NCI-H128 (cell line): ENCODE results near the gene MT1M.
"Not testable (repeated sequence)": the region's sequence is repeated elsewhere in the genome, so short reads cannot be mapped to it uniquely, and the experiment has no call there.

ENCODE experiments used
- DNase-seq: peaks from one replicate; lab custom pipeline; 2025; ENCODE audit not compliant: unreplicated experiment; lab: John Stamatoyannopoulos, UW

The MT1M gene

DNA sequence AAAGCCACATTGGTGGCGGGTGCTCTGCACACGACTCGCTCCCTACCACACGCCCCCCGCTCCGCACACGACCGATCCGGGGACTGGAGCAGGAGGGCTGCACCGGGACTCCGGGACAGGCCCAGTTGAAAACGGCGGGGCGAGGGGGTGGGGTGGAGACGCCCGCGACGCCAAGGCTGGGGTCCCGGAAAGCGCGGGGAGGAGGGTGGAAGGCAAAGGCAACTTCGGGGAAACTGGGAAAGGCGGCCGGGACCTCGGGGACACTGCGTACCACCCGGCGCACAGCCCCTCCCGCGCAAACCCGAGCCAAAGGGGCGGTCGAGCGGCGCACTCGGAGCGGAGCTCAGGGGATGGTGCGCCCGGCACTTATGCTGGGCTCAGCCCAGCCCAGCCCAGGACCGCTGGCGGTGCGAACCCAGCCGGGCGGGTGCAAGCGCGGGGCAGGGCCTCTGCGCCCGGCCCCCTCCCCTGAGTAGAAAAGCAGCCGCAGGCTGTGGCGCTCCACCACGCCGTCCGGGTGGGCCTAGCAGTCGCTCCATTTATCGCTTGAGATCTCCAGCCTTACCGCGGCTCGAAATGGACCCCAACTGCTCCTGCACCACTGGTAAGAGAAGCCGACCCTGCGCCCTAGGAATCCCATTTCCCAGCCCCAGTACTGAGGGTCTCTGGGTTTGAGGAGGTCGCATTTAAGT is at the start of gene MT1M:
MT1M (plus strand) TSS at position 504 of the 692 bp plus-strand sequence; CDS start at position 577, 73 bp downstream.
- DNase-seq = no peak

DNA sequence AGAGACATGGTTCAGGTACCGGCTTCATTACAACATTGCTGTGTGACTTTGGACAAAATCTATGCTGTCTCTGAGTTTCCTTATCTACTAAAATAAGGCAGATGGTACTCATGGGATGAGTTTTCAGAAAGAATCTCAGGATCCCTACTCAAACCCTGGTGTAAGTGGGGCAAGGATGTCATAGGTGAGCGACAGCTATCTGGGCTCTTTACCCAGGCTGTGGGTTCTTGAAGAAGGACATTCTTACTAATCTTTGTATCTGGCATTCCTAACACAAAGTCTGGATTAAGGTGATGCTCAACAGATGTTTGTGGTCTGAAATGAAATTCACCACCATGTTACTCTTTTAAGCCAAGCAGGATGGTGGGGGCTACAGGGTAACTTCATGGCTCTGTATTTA is 49.5 kb upstream of the MT1M start:
- not testable (repeated sequence) for DNase-seq

DNA sequence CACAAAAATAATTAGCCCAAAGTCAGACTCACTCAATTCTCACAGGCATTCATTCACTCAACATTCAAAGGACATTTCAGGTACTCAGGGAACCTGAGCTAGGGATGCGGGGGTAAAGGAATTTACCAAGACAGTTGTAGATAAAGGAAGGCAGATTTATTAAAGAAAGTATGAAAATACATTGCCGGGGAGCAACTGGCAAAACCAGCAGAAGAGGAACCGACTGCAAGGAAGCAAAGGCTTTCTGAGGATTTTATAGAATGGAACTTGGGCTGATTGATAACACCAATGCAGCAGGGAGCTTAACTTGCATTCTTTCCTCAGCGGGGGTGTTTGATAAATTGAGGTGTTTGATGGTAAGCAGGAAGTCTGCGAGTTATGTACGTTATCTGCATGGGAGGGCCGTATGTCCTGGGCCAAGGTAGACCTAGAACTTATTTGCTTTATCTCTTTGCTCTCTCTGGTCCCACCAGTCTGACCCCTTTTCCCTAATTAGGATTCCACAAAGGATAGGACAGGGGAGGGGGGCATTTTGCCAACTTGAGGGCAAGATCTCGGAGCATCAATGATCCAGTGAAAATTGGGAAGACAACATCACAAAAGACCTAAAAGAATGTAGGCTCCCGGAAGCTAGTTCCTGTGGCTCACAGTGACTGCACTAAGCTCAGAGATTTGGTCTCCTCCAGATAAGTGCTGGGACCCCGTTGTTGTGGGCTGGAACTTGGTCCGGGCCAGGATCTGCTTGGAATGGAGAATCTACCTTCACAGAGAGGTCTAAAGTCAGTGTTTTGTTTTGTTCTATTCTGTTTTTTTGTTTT is 48.9 kb upstream of the MT1M start:
- DNase-seq = no peak

DNA sequence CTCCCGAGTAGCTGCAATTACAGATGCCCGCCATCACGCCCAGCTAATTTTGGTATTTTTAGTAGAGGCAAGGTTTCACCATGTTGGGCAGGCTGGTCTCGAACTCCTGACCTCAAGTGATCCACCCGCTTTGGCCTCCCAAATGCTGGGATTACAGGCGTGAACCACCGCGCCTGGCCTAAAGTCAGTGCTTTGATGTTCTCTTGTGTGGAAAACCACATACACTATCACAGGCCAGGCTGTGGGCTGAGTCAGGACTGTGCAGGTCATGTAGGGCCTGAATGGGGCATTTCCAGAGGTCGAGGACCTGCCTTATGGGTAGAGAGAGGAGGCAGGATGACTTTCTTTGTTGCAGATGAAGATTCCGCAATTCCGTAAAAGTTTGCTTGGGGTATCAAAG is 48.2 kb upstream of the MT1M start:
- DNase-seq = no peak

DNA sequence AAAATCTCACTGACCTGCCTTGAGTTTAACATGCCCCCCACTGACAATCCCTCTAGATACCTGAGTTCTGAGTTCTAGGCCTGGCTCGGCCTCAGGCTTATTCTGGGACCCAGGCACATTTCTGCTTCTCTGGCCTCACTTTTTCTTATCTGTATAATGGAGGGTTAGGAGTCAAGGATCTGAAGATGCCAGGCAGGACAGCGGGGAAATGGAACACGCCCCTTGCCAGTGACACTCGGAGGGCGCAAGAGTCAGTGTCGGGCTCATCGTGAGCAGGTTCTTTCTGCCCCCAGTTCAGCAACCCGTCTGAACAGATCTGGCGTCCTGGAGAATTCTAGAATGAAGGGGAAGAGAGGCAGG is 43.7 kb upstream of the MT1M start:
- DNase-seq = no peak

DNA sequence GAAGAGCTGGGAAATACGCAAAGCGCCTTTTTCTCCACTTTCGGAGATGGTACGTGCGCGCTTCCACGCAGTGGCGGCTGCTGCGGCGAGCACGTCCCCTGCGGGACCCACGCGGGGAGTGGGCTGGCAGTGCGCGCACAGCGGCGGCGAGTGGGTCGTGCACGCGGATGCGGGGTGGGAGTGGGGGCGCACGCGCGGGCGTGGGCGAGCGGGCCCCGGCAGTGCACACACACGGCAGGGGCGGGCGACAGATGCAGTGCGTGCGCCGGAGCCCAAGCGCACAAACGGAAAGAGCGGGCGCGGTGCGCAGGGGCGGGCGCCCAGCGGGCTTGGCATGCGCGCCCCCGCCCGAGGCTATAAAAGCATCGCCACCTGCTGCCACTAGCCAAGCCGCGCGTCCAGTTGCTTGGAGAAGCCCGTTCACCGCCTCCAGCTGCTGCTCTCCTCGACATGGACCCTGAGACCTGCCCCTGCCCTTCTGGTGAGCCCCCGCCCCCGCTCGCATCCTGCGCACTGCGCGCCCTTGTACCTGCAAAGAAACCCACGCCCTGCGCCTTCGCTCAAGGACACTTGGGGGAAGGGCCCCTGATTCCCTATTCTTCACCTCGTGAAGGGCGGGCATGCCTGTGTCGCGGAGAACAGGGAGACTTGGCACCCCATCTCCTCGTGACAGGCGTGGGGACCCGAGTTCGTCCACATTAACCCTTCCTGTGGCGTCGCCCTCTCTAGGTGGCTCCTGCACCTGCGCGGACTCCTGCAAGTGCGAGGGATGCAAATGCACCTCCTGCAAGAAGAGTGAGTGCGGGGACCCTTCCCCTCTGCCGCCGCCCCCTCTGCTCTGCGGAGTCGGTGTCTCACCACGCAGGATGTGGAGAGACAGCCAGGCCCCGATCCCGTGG is 43.1 kb upstream of the MT1M start, which contains the start of gene MT3:
MT3 (plus strand) TSS at position 388 of the 899 bp plus-strand sequence; CDS start at position 451, 63 bp downstream.
- DNase-seq = peak; percentile 27

DNA sequence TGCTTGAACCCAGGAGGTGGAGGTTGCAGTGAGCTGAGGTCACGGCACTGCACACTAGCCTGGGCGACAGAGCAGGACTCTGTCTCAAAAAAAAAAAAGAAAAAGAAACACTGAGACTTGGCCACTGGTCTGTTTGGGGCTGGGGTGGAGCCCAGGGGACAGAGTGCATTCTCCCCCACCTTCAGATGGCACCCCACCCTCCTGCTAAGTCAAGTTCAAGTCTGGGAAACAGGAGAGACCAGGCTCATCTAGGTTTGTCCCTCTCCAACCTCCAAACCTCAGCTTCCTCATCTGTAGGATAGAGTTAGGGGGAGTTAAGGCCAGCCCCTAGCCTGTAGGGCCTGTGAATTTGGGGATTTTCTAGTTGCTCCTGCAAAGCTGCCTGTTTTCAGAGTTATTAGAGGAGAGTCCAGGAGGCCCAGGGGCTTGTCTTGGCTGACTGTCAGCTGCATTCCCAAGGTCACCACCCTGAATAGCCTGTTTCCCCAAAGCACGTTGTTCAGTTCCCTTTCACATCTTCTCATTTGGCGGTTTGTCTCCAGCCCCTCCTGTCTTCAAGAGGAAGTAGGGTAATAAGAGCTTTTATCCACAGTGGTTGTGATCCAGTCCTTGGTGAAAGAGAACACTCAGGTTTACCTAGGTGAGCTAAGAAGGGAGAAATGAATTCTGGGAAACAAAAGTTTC is 40.9 kb upstream of the MT1M start:
- DNase-seq = no peak

DNA sequence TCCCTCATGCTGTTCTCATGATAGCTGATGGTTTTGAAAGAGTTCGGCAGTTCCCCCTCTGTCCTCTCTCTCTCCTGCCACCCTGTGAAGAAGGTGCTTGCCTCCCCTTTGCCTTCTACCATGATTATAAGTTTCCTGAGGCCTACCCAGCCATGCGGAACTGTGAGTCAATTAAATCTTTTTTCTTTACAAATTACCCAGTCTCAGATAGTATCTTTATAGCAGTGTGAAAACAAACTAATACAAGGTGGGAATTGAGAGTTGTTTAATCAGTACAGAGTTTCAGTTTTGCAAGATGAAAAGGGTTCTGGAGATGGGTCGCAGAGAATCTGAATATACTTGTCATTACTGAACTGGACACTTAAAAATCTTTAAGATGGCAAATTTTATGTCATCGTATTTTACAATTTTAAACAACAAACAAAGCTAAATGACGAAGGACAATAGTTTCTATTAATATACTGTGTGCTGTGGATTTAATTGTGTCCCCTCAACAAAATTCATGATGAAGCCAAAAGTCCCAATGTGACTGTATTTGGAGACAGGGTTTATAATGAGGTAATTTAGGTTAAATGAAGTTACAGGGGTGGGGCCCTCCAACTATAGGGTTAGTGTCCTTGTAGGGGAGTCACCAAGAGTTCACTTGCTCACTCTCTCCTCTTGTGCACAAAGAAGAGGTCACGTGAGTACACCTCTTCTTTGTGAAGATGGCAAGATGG is 38.7 kb upstream of the MT1M start:
- no peak for DNase-seq

DNA sequence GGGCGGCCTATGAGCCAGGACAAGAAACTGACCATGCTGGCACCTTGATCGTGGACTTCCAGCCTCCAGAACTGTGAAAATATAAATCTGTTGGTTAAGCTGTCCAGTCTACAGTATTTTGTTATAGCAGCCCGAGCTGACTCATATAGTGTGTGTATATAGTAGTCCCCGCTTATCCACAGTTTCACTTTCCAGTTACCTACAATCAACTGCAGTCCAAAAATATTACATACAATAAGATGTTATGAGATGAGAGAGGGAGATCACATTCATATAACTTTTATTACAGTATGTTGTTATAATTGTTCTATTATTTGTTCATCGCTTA is 38.2 kb upstream of the MT1M start:
- DNase-seq = no peak

DNA sequence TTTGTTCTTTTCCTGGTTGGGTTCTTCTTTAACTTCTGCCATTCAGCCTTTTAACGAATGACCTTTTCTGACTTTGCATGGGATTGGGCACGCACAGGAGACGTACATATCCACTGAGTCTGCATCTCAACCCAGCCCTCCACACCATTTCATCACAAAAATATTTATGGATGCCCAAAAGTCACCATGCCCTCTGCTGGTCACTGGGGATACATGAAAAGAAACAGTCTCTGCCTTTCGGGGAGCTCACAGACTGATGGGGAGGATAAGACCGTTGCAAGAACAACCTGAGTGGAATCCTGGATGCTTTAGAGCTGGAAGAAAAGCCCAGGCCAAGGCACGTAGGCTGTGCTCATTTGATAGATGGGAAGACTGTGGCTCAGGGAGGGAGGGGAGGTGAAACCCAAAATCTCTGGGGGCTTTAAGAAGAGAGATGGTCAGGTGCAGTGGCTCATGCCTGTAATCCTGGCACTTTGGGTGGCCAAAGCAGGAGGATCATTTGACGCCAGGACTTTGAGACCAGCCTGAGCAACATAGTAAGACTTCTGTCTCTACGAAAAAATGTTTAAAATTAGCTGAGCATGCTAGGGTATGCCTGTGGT is 32.0 kb upstream of the MT1M start:
- no peak for DNase-seq

DNA sequence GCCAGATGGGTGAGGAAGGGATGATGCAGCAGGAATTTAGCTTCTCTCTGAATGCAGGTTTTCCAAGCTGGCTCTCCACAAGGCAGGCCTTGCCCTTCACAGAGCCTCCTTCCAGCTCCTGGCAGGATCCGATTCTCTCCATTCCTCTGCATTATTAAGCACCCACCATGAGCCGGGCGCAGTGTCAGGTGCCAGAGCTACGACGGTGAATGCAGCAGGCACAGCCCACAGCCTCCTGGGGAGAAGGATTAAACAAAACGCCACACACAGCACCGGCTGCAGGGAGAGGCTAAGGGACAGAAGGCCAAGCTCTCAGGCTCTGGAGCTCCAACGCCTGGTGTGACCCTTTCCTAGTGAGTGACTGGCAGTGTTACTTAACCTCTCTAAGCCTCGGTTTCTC is 31.1 kb upstream of the MT1M start:
- DNase-seq = no peak

DNA sequence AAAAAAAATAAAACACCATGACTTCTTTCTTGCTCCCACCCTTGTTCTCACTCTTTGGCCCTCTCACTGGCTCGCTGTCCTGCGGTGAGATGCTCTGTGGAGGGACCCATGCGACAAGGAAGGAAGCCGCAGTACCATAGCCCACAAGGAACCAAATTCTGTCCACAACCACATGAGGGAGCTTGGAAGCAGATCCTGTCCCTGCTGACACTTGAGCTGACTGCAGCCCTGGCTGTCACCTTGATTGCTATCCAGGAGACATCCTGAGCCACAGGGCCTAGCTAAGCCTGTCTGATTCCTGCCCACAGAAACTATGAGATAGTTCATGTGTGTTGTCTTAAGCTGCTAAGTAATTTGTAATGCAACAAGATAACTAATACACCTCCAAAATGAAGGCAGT is 28.9 kb upstream of the MT1M start:
- DNase-seq = no peak

DNA sequence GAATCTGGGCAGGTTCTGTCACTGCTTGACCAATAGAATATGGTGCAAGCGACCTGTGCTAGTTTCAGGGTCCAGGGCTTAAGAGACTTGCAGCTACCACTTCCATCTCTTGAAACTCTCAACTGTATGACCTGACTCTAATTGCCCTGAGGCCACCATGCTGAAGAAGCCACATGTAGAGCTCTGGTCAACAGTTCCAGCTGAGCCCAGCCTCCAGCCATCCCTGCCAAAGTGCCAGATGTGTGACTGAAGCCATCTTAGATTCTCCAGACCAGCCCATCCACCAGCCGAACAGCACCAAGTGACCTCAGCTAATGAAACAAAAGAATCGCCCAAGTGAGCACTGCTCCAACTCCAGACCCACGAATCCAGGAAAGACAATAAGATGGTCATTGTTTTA is 27.5 kb upstream of the MT1M start:
- no peak for DNase-seq

DNA sequence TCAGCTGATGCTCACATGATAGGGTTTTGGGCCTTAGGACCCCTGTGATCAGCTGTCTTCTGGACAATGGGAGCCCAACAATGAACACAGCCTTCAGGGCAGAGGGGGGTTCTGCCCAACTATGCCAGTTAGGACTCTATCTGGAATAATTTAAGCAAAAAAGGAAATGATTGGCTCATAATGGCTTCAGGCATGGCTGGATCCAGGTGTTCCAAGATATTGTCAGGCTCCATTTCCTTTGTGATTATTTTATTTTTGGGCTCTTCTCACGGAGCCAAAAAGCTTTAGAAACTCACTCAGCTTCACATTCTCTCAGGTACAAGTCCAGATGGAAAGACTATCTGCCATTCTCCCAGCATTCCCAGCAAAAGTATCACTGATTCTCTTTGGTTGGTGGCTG is 27.0 kb upstream of the MT1M start:
- DNase-seq = no peak

DNA sequence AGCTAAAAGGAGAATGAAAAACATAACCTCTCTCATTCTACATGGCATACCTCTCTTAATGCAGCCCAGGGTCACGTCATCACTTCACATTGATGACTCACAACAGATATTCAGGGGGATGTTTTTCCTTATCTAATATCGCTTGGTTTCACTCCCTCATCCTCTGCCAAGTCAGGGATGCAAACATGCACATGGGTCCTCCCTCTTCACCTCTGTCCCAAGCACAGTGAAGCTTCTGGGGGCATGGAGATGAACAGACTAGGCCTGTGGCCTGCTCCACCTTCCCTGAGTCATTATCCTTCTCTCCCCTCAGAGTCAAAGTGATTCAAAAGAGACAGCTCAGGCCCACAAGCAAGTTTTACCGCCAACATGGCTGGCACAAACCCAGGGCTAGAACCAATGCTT is 26.4 kb upstream of the MT1M start:
- DNase-seq = no peak

DNA sequence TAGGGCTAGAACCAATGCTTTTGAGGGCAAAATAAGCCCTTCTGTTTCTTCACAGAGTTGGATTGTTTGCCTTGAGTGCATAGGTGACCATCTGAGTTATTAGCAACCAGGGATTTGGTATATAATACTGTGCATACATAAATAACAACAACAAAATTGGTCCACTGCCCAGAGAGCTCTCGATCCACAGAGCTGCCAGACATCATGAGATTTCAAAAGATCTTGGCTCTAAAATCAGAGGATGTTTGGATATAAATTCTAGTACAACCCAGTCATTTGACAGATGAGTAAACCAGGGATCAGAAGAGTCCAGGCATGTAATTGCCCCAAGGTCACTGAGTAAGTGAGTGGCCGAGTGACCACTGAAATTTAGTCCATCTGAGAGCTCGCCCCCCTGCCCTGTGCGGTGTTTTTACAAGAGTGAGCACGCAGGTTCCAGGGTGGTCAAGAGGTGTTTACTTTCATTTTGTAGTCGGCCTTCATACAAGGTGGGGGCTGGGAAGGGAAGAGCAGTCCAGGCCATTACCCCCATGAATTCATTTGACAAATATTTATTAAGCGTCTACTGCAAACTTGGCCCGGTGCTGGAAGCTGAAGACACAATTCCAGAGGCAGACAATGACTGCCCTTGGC is 25.9 kb upstream of the MT1M start:
- DNase-seq = no peak

DNA sequence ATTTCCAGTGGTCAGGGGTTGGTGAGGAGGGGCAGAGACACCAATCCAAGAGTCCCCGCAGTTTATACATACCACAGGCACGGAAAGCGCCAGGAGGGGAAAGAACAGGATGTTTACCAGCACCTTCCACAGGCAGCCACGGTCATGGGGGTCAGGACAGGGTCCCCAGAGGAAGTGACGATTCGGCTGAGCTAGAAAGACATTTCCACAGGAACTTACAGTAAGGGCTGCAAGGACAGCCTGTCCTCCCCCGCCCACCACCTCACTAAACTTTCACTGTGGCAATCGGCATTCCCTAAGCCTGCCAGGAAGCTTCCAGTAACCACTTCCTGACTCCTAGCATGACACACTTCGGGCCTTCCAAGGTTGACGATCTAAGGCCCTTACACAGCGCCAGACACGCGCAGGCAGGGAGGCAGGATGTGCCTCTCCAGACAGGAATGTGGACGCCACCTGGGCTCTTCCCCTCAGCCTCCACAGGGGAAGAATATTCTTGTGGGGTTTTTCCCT is 25.3 kb upstream of the MT1M start:
- DNase-seq = no peak

DNA sequence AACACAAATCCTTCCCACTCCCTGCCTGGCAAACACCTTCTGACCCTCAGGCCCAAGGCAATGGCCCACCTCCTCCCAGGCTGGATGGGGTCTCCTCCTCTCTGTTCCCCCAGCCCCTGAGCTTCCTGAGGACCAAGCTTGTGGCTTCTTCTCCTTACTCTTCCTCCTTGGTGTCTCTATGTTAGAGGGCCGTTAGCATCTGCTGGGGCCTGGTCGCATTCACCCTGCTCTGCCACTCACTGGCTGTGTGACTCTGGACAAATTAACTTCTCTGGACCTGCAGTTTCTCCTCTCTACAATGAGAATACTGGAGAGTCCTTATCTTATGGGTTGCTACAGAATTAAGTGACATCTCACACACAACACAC is 24.8 kb upstream of the MT1M start:
- no peak for DNase-seq
